VCaP (cell line): Measurements from ENCODE around the gene ASB10.

Source experiments
- H3K27ac ChIP-seq: fragments of 450-650 bp; 2 replicates; pipeline ENCODE4 v1.5.1; 2017
- TF ChIP-seq, protein P1 (sequence below): fragments of 450-650 bp; conservative IDR thresholded peaks from 2 replicates; pipeline ENCODE4 v1.5.1; 2017; ENCODE audit warnings: mild to moderate bottlenecking, moderate library complexity

ASB10 gene

GRCh38 chr7:151208253-151208862, 21.3 kb upstream of the ASB10 start:
- TF ChIP-seq, protein P1, sequence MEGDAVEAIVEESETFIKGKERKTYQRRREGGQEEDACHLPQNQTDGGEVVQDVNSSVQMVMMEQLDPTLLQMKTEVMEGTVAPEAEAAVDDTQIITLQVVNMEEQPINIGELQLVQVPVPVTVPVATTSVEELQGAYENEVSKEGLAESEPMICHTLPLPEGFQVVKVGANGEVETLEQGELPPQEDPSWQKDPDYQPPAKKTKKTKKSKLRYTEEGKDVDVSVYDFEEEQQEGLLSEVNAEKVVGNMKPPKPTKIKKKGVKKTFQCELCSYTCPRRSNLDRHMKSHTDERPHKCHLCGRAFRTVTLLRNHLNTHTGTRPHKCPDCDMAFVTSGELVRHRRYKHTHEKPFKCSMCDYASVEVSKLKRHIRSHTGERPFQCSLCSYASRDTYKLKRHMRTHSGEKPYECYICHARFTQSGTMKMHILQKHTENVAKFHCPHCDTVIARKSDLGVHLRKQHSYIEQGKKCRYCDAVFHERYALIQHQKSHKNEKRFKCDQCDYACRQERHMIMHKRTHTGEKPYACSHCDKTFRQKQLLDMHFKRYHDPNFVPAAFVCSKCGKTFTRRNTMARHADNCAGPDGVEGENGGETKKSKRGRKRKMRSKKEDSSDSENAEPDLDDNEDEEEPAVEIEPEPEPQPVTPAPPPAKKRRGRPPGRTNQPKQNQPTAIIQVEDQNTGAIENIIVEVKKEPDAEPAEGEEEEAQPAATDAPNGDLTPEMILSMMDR, result no peak
- H3K27ac ChIP-seq, result no peak overlapping the region

DNA sequence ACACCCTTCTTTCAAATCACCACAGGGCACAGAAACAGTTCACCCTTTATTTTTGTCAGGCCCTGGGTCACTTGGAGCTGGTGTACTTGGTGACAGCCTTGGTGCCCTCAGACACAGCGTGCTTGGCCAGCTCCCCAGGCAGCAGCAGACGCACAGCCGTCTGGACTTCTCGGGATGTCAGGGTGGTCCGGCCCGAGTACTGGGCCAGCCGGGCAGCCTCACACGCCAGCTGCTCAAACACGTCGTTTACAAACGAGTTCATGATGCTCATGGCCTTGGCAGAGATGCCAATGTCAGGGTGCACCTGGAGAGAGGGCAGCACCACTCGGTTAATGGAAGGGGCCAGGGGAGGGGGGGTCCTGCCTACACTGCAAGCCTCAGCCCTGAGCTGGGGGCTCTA, 20.8 kb upstream of the ASB10 start:
- no peak overlapping the region for H3K27ac ChIP-seq
- TF ChIP-seq, protein P1, result no peak

DNA sequence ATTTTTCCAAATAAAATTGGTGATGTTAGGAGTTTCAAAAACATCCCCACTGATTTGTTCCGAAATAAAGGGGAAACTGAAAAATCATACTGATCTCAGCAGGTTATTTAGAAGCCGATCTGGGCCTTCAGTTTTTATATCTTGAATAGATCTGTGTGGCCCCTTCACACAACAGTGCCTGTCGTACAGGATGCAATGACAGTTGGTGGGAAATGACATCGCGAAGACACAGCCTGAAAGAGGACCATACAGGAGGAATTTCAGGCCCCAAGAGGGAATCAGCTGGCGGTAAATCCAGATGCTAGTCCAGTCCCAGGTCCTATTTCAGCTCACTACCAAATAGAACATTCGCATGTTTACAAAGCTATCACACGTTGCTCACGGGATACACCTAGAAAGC, 20.3 kb upstream of the ASB10 start:
- H3K27ac ChIP-seq, result no peak overlapping the region
- TF ChIP-seq, protein P1, result no peak

- TF ChIP-seq, protein P1, result no peak
- no peak overlapping the region for H3K27ac ChIP-seq
Observed at GRCh38 chr7:151206914-151207313, 19.9 kb upstream of the ASB10 start.

GRCh38 chr7:151205730-151206129, 18.7 kb upstream of the ASB10 start:
- no peak overlapping the region for H3K27ac ChIP-seq
- TF ChIP-seq, protein P1, result no peak

GRCh38 chr7:151204383-151205032, 17.5 kb upstream of the ASB10 start:
- H3K27ac ChIP-seq, result no peak overlapping the region
- TF ChIP-seq, protein P1, result no peak

- TF ChIP-seq, protein P1, result no peak
- H3K27ac ChIP-seq, result no peak overlapping the region
Observed at GRCh38 chr7:151202836-151203235, 15.8 kb upstream of the ASB10 start.
